ENCODE data around the gene PPFIA4. TPM values are rescaled to one million over a fixed set of nuclear protein-coding genes. Genes with fewer than 3 reads are reported as not detected.

The PPFIA4 gene
- total RNA-seq, 1 experiment from 2014 or later: 12.1 TPM

- Histone ChIP-seq H3K79me2 (ENCODE audit: low read length) (no peaks in the 10 kb centered on the region), H3K9me2 (replicated peaks; ENCODE audit: low read length) (no peaks in the 10 kb centered on the region), H3K4me2 (ENCODE audit: low read length) (no peak overlapping the region), H3K36me3 (ENCODE audit: low read depth, low read length) (no peaks in the 10 kb centered on the region), H3K4me1 (ENCODE audit: insufficient read depth, low read length) (no peaks in the 10 kb centered on the region), H3K27me3 (ENCODE audit: low read length) (0 out of 2 replicates have a peak, but pooled peaks cover 14% of the 10 kb centered on the region), H3K9me3 (ENCODE audit: low read length) (no peaks in the 10 kb centered on the region), H4K20me1 (ENCODE audit: low read length) (no peaks in the 10 kb centered on the region), H2AFZ (ENCODE audit: low read length) (no peak overlapping the region), H3K9ac (ENCODE audit: low read length) (no peak overlapping the region), H3K4me3 (ENCODE audit: low read length) (no peak overlapping the region), H3F3A (ENCODE audit: low read length, unreplicated experiment) (no peaks in the 10 kb centered on the region), H3K27ac (ENCODE audit: low read length) (no peak overlapping the region)
- TF ChIP-seq EZH2phosphoT487 (IDR thresholded peaks at IDR 0.05; ENCODE audit: borderline replicate concordance, low read length) (no peak), EZH2 (IDR thresholded peaks at IDR 0.05; ENCODE audit: low read length, unreplicated experiment) (no peak), CTCF (conservative IDR thresholded peaks at IDR 0.05; ENCODE audit: low read depth, low read length) (no peak)
- no peak for DNase-seq
- no peak for ATAC-seq
- CTCF ChIA-PET: no interaction called here
- intact Hi-C loops (cut with micrococcal nuclease): no loop called here
- POLR2A ChIA-PET (ENCODE audit: unreplicated experiment): no interaction called here
- BruUV-seq (replicated peaks): no TSS peak
Observed at GRCh38 chr1:203056012-203056411, 29.7 kb downstream of the PPFIA4 start.

- DNase-seq: no peak
- no peaks in the 10 kb centered on the region for H3K9me2 ChIP-seq (replicated peaks; ENCODE audit: low read length)
- no peak overlapping the region for H3K9ac ChIP-seq (ENCODE audit: low read length)
- intact Hi-C loops (cut with micrococcal nuclease): no loop called here
- 0 out of 2 replicates have a peak, but pooled peaks cover 14% of the 10 kb centered on the region for H3K27me3 ChIP-seq (ENCODE audit: low read length)
- no peak overlapping the region for H3K27ac ChIP-seq (ENCODE audit: low read length)
- no peak overlapping the region for H2AFZ ChIP-seq (ENCODE audit: low read length)
- TF ChIP-seq EZH2 (IDR thresholded peaks at IDR 0.05; ENCODE audit: low read length, unreplicated experiment) (no peak), CTCF (conservative IDR thresholded peaks at IDR 0.05; ENCODE audit: low read depth, low read length) (peak; percentile 48)
- no peaks in the 10 kb centered on the region for H3K79me2 ChIP-seq (ENCODE audit: low read length)
- H3K4me3 ChIP-seq (ENCODE audit: low read length): no peak overlapping the region
- no peaks in the 10 kb centered on the region for H4K20me1 ChIP-seq (ENCODE audit: low read length)
- H3K4me2 ChIP-seq (ENCODE audit: low read length): no peak overlapping the region
- no peaks in the 10 kb centered on the region for H3F3A ChIP-seq (ENCODE audit: low read length, unreplicated experiment)
- no peaks in the 10 kb centered on the region for H3K36me3 ChIP-seq (ENCODE audit: low read depth, low read length)
- H3K9me3 ChIP-seq (ENCODE audit: low read length): no peaks in the 10 kb centered on the region
- no TSS peak for BruUV-seq (replicated peaks)
- no peaks in the 10 kb centered on the region for H3K4me1 ChIP-seq (ENCODE audit: insufficient read depth, low read length)
- ATAC-seq: no peak
- CTCF ChIA-PET: interaction anchor here (0.6 kb wide), 1 partner anchor 32 kb away, joined by 7 read pairs; no protein-coding TSS in a partner anchor
- POLR2A ChIA-PET (ENCODE audit: unreplicated experiment): no interaction called here
Observed at GRCh38 chr1:203056516-203056915, 30.2 kb downstream of the PPFIA4 start.

GRCh38 chr1:203057911-203058675 is 31.8 kb downstream of the PPFIA4 start:
- Histone ChIP-seq H3K36me3 (ENCODE audit: low read depth, low read length) (no peaks in the 10 kb centered on the region), H3K4me2 (ENCODE audit: low read length) (no peak overlapping the region), H2AFZ (ENCODE audit: low read length) (no peak overlapping the region), H3K27ac (ENCODE audit: low read length) (no peak overlapping the region), H3K27me3 (ENCODE audit: low read length) (0 out of 2 replicates have a peak, but pooled peaks cover 14% of the 10 kb centered on the region), H3K79me2 (ENCODE audit: low read length) (no peaks in the 10 kb centered on the region), H3K9ac (ENCODE audit: low read length) (no peak overlapping the region), H3F3A (ENCODE audit: low read length, unreplicated experiment) (no peaks in the 10 kb centered on the region), H4K20me1 (ENCODE audit: low read length) (no peaks in the 10 kb centered on the region), H3K4me1 (ENCODE audit: insufficient read depth, low read length) (no peaks in the 10 kb centered on the region), H3K4me3 (ENCODE audit: low read length) (no peak overlapping the region), H3K9me3 (ENCODE audit: low read length) (no peaks in the 10 kb centered on the region), H3K9me2 (replicated peaks; ENCODE audit: low read length) (no peaks in the 10 kb centered on the region)
- DNase-seq (no peak), ATAC-seq (no peak)
- BruUV-seq (replicated peaks): no TSS peak
- no peak for TF ChIP-seq EZH2phosphoT487 (IDR thresholded peaks at IDR 0.05; ENCODE audit: borderline replicate concordance, low read length)
- no peak for TF ChIP-seq CTCF (conservative IDR thresholded peaks at IDR 0.05; ENCODE audit: low read depth, low read length)
- TF ChIP-seq EZH2 (IDR thresholded peaks at IDR 0.05; ENCODE audit: low read length, unreplicated experiment): no peak
- ChIA-PET CTCF (no interaction called here), POLR2A (ENCODE audit: unreplicated experiment) (no interaction called here)
- intact Hi-C loops (cut with micrococcal nuclease): no loop called here

Measured in PC-3 (cell line).